K562 (cell line): ENCODE measurements around the gene CCDC194. TPM values are rescaled to one million over a fixed set of nuclear protein-coding genes. Genes with fewer than 3 reads are reported as not detected.

ENCODE experiments used
- ARID3B ChIP-seq: fragments of 250-450 bp; sonication (Bioruptor Pico); IDR thresholded peaks from 2 replicates; pipeline ENCODE4 v1.4.0; 2020; ENCODE audit warnings: borderline replicate concordance
- CREB3 ChIP-seq: fragments of 450-650 bp; conservative IDR thresholded peaks from 2 replicates; pipeline ENCODE4 v1.6.1; 2016; ENCODE audit warnings: missing genetic modification characterization, low read depth, mild to moderate bottlenecking, missing compliant biosample characterization, moderate library complexity
- HES1 ChIP-seq: fragments of 450-650 bp; IDR thresholded peaks from 2 replicates; pipeline ENCODE4 v1.6.1; 2016; ENCODE audit warnings: low read depth, mild to moderate bottlenecking, moderate library complexity
- HNRNPL ChIP-seq: fragments of 200-400 bp; formaldehyde crosslinking; IDR thresholded peaks from 2 replicates; pipeline ENCODE4 v1.6.1; 2017; ENCODE audit warnings: low read depth, mild to moderate bottlenecking, low read length
- MYNN ChIP-seq, 2 experiments: sonication (generic); formaldehyde crosslinking in 1 of 2; IDR thresholded peaks; 2 replicates each; pipeline versions ENCODE4 v1.5.0 to v1.6.1; 2016 to 2020; ENCODE audit warnings: antibody characterized with exemption in 1 of 2, missing genetic modification reagents in 1 of 2
- NFE2L1 ChIP-seq: fragments of 450-650 bp; IDR thresholded peaks from 2 replicates; pipeline ENCODE4 v1.6.1; 2016; ENCODE audit warnings: missing genetic modification characterization, low read depth, mild to moderate bottlenecking, missing compliant biosample characterization, moderate library complexity, borderline replicate concordance
- NKRF ChIP-seq: fragments of 450-650 bp; IDR thresholded peaks from 2 replicates; pipeline ENCODE4 v1.6.1; 2016; ENCODE audit warnings: borderline replicate concordance
- PREB ChIP-seq: sonication (generic); formaldehyde crosslinking; IDR thresholded peaks from 2 replicates; pipeline ENCODE4 v1.8.1; 2023; ENCODE audit warnings: mild to moderate bottlenecking, missing genetic modification reagents
- RBM22 ChIP-seq: fragments of 200-400 bp; formaldehyde crosslinking; IDR thresholded peaks from 2 replicates; pipeline ENCODE4 v1.6.1; 2018; ENCODE audit warnings: low read length, low read depth; ENCODE audit not compliant: poor library complexity, severe bottlenecking
- SAFB2 ChIP-seq: fragments of 200-400 bp; formaldehyde crosslinking; IDR thresholded peaks from 2 replicates; pipeline ENCODE4 v1.6.1; 2018; ENCODE audit warnings: borderline replicate concordance, low read length, low read depth, moderate library complexity; ENCODE audit not compliant: severe bottlenecking
- SIN3A ChIP-seq, 2 experiments: fragments of 150-350 bp in 1 of 2; IDR thresholded peaks; 2 replicates each; pipeline ENCODE4 v1.6.1; 2011 to 2016; ENCODE audit warnings: borderline replicate concordance in 2 of 2, low read depth in 2 of 2, low read length in 2 of 2, mild to moderate bottlenecking in 2 of 2, moderate library complexity in 2 of 2; ENCODE audit not compliant: control insufficient read depth in 1 of 2
- SP1 ChIP-seq: sonication (generic); formaldehyde crosslinking; IDR thresholded peaks from 2 replicates; pipeline ENCODE4 v1.8.1; 2022; ENCODE audit warnings: mild to moderate bottlenecking, missing genetic modification reagents
- SRSF9 ChIP-seq: fragments of 200-400 bp; formaldehyde crosslinking; IDR thresholded peaks from 2 replicates; pipeline ENCODE4 v1.6.1; 2017; ENCODE audit warnings: low read depth, low read length, borderline replicate concordance
- ZNF707 ChIP-seq: fragments of 250-450 bp; sonication (Bioruptor Pico); conservative IDR thresholded peaks from 2 replicates; pipeline ENCODE4 v1.8.0; 2022; ENCODE audit warnings: inconsistent platforms, mild to moderate bottlenecking, moderate library complexity
- polyA plus RNA-seq, 8 experiments: library from polyadenylated mRNA; depleted of rRNA in 4 of 8; stranded (reverse) in 5 of 8; unstranded in 3 of 8; fragments of >200 nt; fragmentation: Nextera tagmentation in 2 of 8; fragmentation: Illumina TruSeq in 1 of 8; extraction: Ambion mirVana in 2 of 8; extraction: Trizol in 1 of 8; gene quantifications; 2 replicates each; pipeline versions ENCODE4 v1.2.1 to v1.2.3, GENCODE V29; 2011 to 2014; ENCODE audit warnings: inconsistent platforms in 1 of 8, missing spikeins in 1 of 8
- total RNA-seq, 7 experiments: library from RNA; depleted of rRNA in 6 of 7; stranded (reverse); fragments of >200 nt in 6 of 7; fragmentation: Illumina TruSeq in 2 of 7; extraction: Trizol in 2 of 7; gene quantifications; 2 replicates each; pipeline versions ENCODE4 v1.2.1 to v1.2.3, GENCODE V29; 2011 to 2021; ENCODE audit warnings: low replicate concordance in 1 of 7

CCDC194 gene
- total and polyA plus RNA-seq, 9 of the 15 experiments (the other 6 are each of a cell fraction or from before 2014, with no cell fraction given): 0.13 to 1.3 (median 0.39) TPM; not detected in 3

- TF ChIP-seq PREB (CRISPR knock-in tag) (no peak), SP1 (peak; percentile 81), HES1 (peak; percentile 98), MYNN (IDR thresholded peaks at IDR 0.05) (no peak; the same call in 1 of the 2 replicates), MYNN (CRISPR knock-in tag; IDR thresholded peaks at IDR 0.05) (no peak), RBM22 (peak; percentile 34), HNRNPL (0 out of 2 replicates have a peak, but pooled peaks have one; percentile 40), SIN3A (IDR thresholded peaks at IDR 0.05; ENCODE audit: borderline replicate concordance in 2 of 2, control insufficient read depth in 1 of 2, low read depth in 2 of 2, low read length in 2 of 2) (peak in 1 of 2 experiments; percentile 72; a peak in 1 of 4 replicates), CREB3 (no peak), ZNF707 (CRISPR knock-in tag) (no peak), ARID3B (CRISPR knock-in tag) (no peak), SRSF9 (no peak), SAFB2 (no peak), NFE2L1 (tag) (no peak), NKRF (no peak)
These were observed 25.9 kb upstream of the CCDC194 start, which contains the start of gene MVB12A (continued) for GRCh38 chr19:17419621-17420474.
